PC-9 (cell line): ENCODE data around the gene SOX15.

Experiments
- EZH2 ChIP-seq: fragments of 200-600 bp; sonication (generic); IDR thresholded peaks from 2 replicates; pipeline ENCODE4 v1.8.0; 2017; ENCODE audit warnings: antibody characterized with exemption, low read depth
- TF ChIP-seq, protein P1 (sequence below): fragments of 200-600 bp; sonication (generic); conservative IDR thresholded peaks from 2 replicates; pipeline ENCODE4 v1.6.1; 2017; ENCODE audit warnings: mixed run types, antibody characterized with exemption, mild to moderate bottlenecking, moderate library complexity

DNA sequence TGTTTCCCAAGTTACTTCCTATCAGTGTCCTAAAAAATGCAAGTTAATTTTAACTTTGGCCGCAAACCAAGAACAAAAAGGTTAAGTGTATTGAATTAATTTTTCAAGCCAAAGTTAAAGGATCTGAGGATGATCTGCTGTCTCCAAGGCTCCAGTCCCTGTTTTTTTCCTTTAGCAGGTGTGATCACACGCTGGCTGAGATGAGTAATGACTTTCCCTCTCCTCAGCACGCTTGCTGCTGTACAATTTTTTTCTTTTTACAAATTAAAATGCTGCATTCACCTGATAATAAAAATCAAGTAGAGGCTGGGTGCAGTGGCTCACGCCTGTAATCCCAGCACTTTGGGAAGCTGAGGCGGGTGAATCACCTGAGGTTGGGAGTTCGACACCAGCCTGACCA lies 45.0 kb downstream of the SOX15 start:
- TF ChIP-seq, protein P1, sequence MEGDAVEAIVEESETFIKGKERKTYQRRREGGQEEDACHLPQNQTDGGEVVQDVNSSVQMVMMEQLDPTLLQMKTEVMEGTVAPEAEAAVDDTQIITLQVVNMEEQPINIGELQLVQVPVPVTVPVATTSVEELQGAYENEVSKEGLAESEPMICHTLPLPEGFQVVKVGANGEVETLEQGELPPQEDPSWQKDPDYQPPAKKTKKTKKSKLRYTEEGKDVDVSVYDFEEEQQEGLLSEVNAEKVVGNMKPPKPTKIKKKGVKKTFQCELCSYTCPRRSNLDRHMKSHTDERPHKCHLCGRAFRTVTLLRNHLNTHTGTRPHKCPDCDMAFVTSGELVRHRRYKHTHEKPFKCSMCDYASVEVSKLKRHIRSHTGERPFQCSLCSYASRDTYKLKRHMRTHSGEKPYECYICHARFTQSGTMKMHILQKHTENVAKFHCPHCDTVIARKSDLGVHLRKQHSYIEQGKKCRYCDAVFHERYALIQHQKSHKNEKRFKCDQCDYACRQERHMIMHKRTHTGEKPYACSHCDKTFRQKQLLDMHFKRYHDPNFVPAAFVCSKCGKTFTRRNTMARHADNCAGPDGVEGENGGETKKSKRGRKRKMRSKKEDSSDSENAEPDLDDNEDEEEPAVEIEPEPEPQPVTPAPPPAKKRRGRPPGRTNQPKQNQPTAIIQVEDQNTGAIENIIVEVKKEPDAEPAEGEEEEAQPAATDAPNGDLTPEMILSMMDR = no peak
- TF ChIP-seq EZH2 = no peak
